ENCODE measurements around the gene TXNRD3.

TXNRD3 gene

GRCh38 chr3:126580746-126581145 lies 74.2 kb downstream of the TXNRD3 start:
- DNase-seq: no peak

- DNase-seq: no peak
Measured at GRCh38 chr3:126578702-126579101, 76.2 kb downstream of the TXNRD3 start.

GRCh38 chr3:126577261-126577660 lies 77.7 kb downstream of the TXNRD3 start:
- DNase-seq: no peak

- DNase-seq: no peak
Measured at GRCh38 chr3:126573492-126574117, 81.3 kb downstream of the TXNRD3 start.

- no peak for DNase-seq
Measured at GRCh38 chr3:126571078-126571477, 83.8 kb downstream of the TXNRD3 start.

- DNase-seq: no peak
Measured at GRCh38 chr3:126570103-126570541, 84.8 kb downstream of the TXNRD3 start.

- no peak for DNase-seq
Measured at GRCh38 chr3:126569390-126569975, 85.4 kb downstream of the TXNRD3 start.

GRCh38 chr3:126568776-126569342 lies 86.1 kb downstream of the TXNRD3 start:
- DNase-seq: no peak

- DNase-seq: no peak
Measured at GRCh38 chr3:126567696-126568438, 87.1 kb downstream of the TXNRD3 start.

GRCh38 chr3:126562737-126563276 lies 92.1 kb downstream of the TXNRD3 start:
- DNase-seq: no peak

- DNase-seq: no peak
Measured at GRCh38 chr3:126558336-126559071, 96.4 kb downstream of the TXNRD3 start, which contains the start of gene C3orf22. TSS of gene C3orf22 (minus strand) at chr3:126558932. CDS start at chr3:126553390, 5,542 bp downstream.

- DNase-seq: no peak
Measured at GRCh38 chr3:126557761-126558160, 97.2 kb downstream of the TXNRD3 start.

- DNase-seq: no peak
Measured at GRCh38 chr3:126557415-126557745, 97.5 kb downstream of the TXNRD3 start.

All from stimulated activated CD4-positive, alpha-beta T cell treated with anti-CD3 and anti-CD28 coated beads, Interleukin-2, amount 100 ng/mL, for 48 hours (primary cell).